Stimulated activated CD4-positive, alpha-beta T cell treated with anti-CD3 and anti-CD28 coated beads, Interleukin-1b, Interleukin-23, amount 100 ng/mL, for 48 hours (primary cell): Measurements from ENCODE around the gene BSN.

Source experiments
- DNase-seq: peaks from one replicate; pipeline ENCODE4 v3.0.0-alpha.2; 2020

The BSN gene

DNA sequence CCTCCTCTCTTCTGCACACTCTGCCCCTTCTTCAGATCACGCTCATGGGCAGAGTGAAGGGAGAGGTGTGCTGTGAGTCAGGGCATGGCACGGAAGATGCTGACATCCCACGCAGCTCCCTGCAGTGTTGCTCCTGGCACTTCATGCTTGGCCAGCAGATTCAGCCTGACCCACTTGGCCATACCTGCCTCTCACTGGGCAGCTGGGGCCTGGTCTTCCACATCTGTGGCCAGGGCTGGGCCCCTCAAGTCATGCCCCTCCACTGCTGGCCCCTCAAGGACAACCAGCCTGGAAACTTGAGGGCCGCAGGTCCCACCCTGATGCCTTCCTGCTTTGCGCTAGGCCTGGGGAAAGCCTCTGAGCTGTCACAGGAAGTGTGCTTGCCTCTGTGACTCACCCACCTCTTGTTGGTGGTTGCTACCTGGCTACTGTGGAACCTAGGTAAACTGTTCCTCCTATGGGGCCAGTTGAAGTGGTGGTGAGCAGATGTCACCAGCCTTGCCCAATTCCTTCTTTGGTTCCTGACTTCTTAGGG is 48.7 kb downstream of the BSN start:
- DNase-seq, result peak; percentile 65

DNA sequence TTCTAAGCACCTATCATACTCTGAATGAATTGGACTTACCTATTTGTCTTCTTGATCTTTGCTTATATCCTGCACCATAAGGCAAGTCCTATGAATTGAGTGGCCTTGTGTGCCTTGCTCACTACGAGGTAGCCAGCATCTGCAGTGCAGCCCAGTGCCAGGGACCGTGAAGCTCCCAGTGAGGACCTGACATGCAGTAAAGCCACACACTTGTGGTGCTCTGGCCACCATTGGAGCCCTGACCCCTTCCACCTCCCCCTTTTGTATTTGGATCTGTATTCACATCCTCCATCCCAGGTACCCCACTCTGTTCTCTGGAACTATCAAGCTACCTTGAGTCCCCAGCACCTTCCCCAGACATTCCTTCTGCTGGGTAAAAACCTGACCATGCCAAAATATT is 52.1 kb downstream of the BSN start:
- DNase-seq, result no peak

DNA sequence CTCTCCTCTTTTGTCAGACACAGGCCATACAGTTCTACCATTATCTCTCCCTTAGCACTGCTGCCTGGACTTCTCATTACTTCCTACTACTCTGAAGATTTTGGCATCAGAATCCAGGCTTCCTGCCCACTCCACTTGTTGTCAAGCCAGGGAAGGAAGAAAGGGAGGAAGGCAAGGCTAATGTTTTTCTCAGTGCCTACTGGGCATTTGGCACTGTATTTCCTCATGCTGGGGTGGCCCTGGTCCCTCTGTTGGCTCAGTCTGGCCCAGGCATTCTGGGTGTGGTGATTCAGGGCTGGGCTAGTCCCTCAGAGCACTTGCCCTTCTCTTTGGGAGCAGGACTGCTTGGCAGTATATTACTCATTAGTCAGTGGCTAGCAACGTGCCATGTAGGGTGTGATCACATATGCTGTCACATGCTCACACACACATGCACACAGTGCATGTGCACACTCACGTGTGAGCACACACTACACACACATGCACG is 52.9 kb downstream of the BSN start:
- no peak for DNase-seq

DNA sequence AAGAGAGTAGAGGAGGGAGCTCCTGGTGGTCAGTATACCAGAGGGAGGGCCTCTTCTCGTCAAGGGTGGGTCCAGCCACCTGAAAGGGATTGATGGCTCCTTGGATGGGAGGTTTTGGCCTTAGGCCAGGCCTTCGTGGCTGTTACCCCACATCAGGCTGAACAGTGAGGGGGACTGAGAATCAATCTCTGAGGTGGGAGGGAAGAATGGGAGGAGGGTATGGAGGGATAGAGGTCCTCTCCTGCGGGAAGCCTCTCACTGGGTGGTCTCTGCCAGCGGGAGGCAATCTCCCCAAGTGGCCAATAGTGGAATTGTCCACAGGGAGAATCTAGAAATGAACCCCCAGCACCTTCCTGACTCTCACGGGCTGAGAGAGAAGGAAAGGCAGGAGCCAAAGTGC is 53.5 kb downstream of the BSN start:
- DNase-seq, result no peak

DNA sequence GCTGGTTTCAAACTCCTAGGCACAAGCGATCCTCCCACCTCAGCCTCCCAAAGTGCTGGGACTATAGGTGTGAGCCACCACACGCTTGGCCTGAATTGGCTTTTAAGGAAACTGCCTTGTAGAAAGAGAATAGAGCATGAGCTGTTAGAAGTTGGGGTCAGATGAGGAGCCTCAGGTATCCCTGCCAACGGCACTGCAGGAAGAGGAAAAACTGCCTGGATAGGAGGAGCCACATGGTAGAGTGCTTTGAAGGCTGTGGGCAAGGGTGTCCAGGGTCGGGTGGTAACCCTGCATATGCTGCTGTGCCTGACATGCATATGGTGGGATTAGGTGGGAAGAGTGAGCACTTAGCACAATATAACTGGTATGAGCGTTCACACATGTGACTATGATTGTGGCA is 55.0 kb downstream of the BSN start:
- no peak for DNase-seq

DNA sequence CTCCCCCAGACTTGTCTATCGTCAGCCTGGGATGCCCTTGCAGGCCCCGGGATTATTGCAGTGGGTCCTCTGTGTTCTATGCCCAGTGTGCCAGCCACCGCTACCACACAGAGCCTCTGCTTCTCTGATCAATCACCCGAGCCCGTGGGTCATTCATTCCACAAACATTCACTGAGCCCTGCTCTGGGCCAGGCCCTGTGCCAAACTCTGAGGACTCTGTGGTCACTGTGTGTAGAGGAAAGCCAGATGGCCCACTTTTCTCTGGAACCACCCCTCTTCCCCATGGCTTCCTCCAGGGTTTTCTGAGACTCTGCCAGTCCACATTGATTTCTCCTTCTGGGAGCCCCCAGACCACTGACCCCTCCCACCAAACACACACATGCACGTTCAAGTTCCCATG is 55.5 kb downstream of the BSN start:
- no peak for DNase-seq

DNA sequence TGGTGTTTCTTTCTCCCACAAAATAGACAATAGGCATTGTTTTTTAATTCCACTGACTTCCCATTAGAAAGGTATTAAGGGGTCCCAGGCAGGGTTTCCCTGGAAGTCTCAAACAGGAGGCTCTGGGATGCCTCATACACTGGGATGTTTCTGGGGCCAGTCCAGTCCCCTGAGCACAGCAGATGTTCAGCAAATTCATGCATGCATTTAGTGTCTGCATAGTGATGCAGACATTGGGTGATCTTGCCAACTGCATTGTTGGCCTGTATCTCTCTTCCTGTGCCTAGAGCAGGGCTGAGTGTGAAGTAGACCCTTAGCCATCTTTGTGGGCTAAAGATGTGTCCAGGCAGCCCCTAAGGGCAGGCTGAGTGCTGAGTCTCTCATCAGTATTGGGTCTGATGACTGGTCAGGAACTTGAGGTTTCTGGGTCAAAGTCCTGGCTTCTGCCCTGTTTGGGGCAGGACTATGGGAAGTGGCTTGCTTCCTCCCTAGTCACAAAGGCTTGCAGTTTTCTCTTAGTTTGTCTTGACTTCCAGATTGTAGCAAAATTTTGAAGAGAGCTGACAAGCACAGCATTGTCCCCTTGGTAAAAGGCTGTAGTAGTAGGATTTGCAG is 56.5 kb downstream of the BSN start:
- no peak for DNase-seq

DNA sequence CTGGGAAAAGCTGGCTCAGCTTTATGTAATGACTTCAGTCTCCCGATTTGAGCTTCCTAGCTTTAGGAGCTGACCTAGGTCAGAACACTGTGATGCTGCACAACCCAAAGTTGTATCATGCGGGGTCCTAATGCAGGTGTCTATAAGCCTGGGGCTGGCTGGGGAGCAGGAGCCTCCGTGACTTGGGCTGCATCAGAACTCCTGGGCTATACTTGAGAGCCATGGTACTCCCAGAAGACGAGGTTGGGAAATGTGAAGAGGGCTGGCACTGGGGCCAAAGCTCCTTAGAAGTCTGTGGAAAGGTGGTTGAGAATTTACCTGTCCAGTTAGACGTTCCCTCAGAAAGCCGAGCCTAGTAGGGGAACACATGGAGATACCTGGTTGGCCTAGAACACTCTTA is 57.0 kb downstream of the BSN start:
- no peak for DNase-seq

DNA sequence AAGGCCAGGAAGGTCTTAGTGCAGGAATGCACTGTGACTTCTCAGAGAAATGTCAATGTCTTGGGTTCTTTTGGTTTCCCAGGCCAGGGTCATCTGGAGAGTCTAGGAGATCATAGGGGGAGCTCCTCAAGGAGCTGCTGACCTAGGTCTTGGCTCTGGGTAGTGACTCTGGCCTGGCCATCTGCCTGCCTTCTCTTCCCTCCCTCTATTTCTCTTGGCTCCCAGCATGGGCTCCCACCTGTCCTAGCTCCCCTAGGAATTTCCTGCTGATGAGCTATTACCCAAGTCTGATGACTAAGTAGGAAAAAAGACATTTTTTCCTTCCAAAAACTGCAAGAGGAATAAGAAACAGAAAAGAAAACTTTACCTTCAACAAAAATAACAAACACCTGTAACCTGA is 57.4 kb downstream of the BSN start:
- DNase-seq, result no peak

DNA sequence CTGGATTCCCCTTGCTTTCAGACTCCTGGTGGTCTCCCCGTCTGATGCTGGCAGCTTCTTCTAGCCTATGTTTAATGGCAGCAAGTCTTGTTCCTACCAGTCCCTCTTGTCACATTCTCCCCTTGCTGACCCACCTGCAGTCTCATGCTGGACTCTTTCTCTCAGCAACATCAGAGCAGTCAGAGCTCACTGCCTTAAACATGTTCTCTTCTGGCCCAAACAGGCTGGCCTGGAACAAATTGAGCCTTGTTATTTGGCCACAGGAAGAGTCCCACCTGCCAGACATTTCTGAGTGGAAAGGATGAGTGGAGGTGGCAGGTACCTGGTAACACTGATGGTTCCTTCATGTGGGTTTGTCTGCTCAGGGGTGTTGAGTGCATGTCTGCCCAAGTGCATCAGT is 60.7 kb downstream of the BSN start:
- DNase-seq, result no peak

DNA sequence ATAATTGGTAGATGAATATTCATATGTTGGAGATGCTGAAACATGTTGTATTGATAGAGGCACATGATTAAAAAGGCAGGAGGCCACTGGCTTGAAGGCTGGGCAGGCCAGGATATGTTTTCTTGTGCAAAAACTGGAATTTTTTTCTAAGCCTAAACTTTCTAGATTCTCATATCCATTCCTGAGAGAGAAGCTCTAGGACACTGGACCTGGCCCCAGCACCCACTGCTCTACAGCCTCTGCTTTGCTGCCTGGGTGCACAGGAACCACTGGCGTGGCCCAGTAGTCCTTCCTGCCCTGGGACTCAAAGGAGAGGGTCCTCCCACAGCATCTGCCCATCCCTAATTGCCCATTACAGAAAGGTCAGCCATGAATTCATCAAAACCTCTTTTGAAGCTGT is 61.8 kb downstream of the BSN start:
- DNase-seq, result no peak

DNA sequence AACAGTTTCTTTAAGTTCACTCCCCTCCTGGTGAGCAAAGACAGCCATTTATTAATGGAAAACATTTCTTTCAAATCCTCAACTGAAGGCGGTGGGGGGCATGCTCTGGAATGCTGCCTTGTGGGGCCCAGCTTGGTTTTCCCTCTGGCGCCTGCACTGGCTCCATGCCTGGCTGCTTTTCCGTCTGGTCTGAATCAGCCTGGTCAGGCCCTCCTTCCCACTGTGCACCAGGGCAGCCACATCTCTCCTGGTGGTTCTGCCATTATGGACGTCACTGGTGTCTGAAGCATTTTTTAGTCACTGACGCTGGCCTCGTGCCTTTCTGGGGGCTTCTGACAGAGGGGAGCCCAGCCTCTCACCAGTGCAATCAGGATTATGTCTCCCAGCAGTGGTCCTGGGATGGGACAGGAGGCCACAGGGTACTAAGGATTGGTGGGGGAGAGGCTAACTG is 62.2 kb downstream of the BSN start:
- no peak for DNase-seq

DNA sequence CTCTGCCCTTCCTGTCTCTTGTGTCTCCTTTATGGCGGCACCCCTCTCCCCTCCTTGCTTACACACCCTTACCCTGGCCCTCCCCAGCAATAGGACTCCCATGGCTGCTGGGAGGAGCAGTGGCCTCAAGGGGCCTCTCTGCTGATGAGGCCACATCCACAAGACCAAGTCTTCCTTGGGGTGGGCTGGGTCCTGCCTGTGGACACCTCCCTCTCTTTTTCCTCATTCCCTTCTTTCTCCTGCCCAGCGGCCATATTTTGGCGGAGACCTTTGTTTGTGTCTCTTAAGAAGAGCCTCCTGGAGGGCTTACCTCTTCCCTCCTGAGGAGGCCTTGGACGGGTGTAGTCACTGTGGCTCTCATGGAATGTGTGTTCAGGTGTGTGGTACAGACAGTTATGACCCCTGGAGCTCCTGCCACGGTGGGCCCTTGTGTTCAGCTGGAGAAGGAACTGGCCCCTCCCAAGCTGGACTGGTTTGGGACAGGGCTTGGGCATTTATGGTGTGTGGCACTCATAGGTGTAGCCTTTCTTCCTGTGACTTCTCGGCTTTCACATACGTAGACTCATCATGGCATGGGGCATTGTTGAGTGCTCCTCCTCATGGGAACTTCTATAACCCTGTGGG is 63.2 kb downstream of the BSN start:
- no peak for DNase-seq

DNA sequence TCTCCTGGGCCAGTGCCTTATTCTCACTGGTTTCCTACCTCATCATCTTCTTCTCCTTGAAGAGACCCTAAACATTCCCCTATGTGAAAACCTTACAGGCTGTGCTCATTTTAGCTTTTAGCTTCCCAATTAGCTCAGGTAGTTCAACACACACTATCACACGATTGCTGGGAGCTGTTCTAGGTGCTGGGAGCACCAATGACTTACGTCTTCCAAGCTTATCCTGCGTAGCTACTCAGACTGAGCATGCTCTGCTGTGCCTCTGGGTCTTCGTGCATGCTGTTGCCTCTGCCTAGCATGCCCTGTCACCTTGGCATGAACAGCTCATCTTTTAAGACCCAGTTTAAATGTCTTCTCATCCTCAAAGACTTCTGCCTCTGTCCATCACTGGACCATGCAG is 64.1 kb downstream of the BSN start:
- DNase-seq, result no peak

DNA sequence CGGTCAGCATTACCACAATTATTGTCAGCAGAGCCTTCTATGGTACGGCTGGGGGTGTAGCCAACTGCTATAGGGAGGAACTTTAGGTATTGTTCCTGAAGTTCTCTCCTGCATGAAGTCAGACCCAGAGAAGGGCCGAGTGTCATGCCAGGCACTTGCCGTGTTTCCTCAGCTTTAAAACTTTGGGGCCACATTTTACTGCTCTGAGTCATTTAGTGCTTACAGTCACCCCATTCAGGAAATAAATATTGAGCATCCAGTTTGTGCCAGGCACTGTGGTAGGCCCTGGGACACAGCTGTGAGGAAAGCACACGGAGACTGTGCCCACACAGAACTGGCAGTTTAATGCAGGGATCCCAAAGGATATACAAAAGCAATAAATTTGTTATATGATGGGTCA is 65.4 kb downstream of the BSN start:
- no peak for DNase-seq

DNA sequence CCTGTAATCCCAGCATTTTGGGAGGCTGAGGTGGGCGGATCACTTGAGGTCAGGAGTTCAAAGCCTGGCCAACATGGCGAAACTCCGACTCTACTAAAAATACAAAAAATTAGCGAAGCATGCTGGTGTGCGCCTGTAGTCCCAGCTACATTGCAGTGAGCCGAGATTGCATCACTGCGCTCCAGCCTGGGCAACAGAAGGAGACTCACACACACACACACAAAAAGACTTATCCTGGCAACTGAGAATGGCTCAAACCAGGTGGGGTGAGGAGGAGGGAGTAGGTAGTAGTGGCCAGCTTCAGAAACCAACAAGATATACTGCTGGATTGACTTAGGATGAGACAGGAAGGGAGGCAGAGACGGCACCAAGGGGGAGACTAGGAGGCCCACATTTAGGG is 66.5 kb downstream of the BSN start:
- no peak for DNase-seq

DNA sequence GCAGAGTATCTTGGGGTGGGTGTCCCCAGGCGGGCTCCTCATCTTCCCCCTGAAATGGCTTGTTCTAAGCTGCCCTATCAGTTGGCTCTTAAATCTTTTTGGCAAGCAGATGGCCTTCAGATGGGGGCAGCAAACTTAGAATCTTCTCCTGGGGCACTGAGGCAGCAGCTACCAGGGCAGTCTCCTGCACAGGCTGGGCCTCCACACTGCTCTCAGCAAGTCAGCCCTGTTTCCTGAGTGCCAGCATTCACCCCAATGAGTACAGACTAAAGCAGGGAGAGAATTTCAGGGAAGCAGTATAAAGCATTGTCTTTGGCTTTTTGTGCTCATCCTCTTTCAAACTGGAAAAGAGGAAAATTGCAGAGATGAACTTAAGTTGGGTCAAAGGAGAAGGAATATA is 68.8 kb downstream of the BSN start:
- no peak for DNase-seq

DNA sequence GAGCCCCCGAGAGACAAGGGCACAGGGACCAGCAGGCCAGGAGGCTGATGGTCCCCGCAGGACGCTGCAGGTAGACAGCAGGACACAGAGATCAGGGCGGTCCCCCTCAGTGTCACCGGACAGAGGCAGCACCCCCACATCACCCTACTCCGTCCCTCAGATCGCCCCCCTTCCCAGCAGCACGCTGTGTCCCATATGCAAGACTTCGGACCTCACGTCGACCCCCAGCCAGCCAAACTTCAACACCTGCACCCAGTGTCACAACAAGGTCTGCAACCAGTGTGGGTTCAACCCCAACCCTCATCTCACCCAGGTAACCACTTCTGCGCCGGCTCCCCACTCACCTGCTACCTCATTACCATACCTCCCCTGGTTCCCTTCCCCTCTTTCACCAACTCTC is 70.8 kb downstream of the BSN start:
- no peak for DNase-seq

DNA sequence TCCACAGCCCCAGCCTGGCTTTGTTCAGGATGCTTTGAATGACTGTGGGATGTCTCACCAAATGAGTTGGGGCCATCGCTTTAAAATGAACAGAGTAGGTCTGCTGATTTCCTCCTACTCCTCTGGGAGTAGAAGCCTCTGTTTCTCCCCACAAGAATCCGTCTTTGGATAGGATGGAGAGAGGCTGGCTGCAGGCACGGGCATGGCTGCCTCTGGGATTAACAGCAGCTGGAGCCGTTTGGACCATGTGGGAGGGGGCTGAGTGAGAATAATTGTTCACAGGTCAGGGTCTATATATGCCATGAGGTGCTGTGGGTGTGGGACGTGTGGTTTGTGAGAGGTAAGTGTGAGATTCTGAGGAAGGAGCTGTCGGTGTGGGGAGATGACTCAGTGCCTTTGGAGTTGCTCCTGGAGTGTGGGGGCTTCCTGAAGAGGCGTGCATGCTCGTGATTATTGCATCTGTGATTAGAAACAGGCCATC is 71.9 kb downstream of the BSN start:
- no peak for DNase-seq

DNA sequence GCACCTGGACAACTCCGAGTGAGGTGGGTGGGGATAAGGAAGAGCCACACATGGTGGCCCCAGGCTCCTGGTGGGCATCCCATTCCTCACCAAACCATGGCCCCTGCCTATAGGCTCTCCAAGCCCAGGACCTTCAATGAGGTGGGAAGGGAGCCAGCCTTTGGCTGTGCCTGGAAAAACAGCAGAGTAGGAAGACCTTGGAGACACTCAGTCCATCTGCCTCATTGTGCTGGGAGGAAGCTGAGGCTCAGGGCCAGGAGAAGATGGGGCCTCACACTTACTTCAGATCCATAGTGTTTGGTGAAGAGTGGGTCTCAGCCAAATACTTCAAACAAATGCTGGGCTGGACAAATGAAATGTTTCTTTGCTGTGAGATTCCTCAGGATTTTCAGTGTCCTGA is 72.5 kb downstream of the BSN start:
- DNase-seq, result no peak

DNA sequence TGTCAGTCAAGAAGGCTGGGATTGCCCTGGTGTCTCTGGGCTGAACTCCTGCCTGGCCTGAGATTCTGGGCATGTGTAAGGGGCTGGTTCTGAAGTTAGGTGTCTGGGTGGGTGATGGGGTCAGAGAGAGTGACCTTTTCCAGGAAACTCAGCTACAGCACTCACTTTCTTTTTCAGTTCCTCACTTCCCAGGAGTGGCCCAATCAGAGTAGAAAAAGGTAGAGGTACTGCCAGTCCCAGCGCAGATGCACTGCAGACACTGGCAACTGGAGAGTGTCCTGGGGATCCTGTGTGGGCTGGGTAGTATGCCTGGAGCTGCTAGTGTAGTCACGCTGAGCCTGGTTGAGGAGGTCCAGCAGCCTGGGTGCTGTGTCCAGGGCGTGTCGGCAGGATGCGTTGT is 73.4 kb downstream of the BSN start:
- DNase-seq, result no peak

DNA sequence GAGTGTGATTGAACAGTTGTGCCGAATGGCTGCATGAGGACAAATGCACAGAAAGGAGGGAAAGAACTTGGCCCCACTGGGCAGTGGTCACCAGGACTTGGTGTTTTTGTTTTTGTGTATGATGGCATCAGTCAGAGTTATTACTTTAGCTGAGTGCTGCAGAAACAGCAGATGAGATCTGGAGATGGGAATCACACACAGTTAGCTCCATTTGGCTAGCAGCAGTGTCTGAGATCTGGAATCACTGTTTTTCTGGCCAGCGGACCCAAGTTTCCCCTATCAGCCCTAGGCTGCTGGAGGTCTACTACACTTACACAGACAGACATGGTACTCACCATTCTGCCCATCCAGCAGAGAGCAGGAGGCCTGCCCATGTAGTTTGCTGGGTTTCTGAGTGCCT is 74.0 kb downstream of the BSN start:
- DNase-seq, result no peak

DNA sequence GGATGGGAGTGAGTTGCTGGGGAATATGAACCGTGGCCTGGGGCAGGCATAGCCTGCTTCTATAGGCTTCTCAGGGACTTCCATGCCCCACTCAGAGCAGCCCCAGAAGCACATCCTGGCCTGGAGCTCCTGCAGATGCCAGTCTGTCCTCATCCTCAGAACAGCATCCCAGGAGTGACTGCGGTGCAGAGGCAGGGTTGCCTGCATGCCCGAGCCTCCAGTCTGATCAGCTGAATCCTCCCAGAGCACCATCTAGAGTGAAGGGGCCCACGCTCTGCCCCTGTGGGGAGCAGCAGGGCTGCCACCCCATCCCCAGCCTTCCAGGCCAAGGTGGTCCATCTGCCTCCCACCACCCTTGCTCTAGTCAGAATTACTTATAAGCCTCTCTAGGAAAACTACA is 75.2 kb downstream of the BSN start:
- no peak for DNase-seq

DNA sequence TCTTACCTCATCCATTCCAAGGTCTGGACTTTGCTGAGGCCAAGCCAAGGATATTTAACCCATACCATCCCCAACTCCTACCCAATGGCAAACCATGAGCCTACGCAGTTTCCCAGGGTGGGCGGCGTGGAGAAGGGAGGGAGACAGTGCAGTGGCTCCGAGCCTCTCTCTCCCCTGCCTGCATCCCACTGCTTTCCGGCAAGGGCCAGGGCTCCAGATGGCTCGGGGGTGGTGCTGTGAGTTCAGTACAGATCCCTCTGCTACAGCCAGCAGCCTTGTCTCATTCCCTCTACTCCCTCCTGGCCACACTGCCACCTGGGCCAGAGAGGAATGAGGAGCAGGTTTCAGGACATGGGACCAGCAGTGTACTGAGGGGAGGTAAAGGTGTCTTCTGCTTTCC is 75.6 kb downstream of the BSN start:
- no peak for DNase-seq

DNA sequence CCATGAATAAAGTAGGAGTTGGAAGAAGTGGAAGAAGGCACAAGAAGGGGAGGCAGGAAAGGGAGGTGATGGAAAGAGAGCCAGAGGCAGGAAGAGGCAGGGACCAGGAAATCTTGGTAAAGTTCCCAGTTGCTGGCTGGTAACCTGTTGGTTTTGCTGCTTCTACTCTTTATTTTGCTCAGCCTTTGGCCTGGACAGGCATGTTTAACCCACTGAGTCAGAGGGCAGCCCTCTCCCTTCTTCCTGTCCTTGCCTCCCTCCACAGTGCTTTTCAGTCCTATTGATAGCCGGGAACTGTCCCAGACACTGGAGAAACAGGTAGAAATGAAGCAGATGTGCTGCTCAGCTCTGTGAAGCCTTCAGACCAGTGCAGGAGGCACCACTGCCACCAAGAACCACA is 76.5 kb downstream of the BSN start:
- DNase-seq, result no peak
